K562 (cell line): ENCODE measurements around the gene THAP8. TPM values are rescaled to one million over a fixed set of nuclear protein-coding genes. Genes with fewer than 3 reads are reported as not detected.

Experiments used
- CBX3 ChIP-seq, 2 experiments: IDR thresholded peaks; 1 replicate in 1 of 2; 2 replicates in 1 of 2; pipeline ENCODE4 v1.6.1; 2012; ENCODE audit warnings: inconsistent platforms in 2 of 2, low read length in 2 of 2, borderline replicate concordance in 1 of 2, control low read depth in 1 of 2
- CHCHD3 ChIP-seq: fragments of 250-450 bp; sonication (Bioruptor Pico); IDR thresholded peaks from 2 replicates; pipeline ENCODE4 v2.1.2; 2022; ENCODE audit warnings: mild to moderate bottlenecking
- EP400 ChIP-seq: fragments of 450-650 bp; IDR thresholded peaks from 2 replicates; pipeline ENCODE4 v1.6.1; 2017; ENCODE audit warnings: antibody characterized with exemption, mild to moderate bottlenecking, moderate library complexity
- FOS ChIP-seq: IDR thresholded peaks from 3 replicates; pipeline ENCODE4 v1.6.1; 2011; ENCODE audit not compliant: insufficient read length; ENCODE audit errors: extremely low read depth
- KDM4B ChIP-seq, 2 experiments: fragments of 450-650 bp in 1 of 2; sonication (generic) in 1 of 2; IDR thresholded peaks; 2 replicates each; pipeline ENCODE4 v1.6.1; 2016 to 2017; ENCODE audit warnings: borderline replicate concordance in 2 of 2, antibody characterized with exemption in 1 of 2, low read depth in 1 of 2, mild to moderate bottlenecking in 1 of 2
- MEF2D ChIP-seq: conservative IDR thresholded peaks from 2 replicates; pipeline ENCODE4 v1.6.1; 2016; ENCODE audit warnings: low read depth, missing genetic modification characterization, missing compliant biosample characterization
- MTA1 ChIP-seq: fragments of 450-650 bp; IDR thresholded peaks from 2 replicates; pipeline ENCODE4 v1.6.1; 2017; ENCODE audit warnings: borderline replicate concordance
- NCOA6 ChIP-seq: fragments of 450-650 bp; IDR thresholded peaks from 2 replicates; pipeline ENCODE4 v1.6.1; 2017; ENCODE audit warnings: mild to moderate bottlenecking
- NR2F6 ChIP-seq: fragments of 450-650 bp; formaldehyde crosslinking; IDR thresholded peaks from 2 replicates; pipeline ENCODE4 v1.4.0; 2020; ENCODE audit warnings: mild to moderate bottlenecking
- POLR2AphosphoS2 ChIP-seq: IDR thresholded peaks from 2 replicates; pipeline ENCODE4 v1.6.1; 2012; ENCODE audit warnings: low read length, improper control_type of control experiment
- SMAD3 ChIP-seq: fragments of 450-650 bp; formaldehyde crosslinking; conservative IDR thresholded peaks from 2 replicates; pipeline ENCODE4 v1.4.0; 2020; ENCODE audit warnings: mild to moderate bottlenecking
- SMARCA5 ChIP-seq: fragments of 450-650 bp; IDR thresholded peaks from 2 replicates; pipeline ENCODE4 v1.6.1; 2016
- XRCC4 ChIP-seq: IDR thresholded peaks from one replicate; pipeline ENCODE4 v1.6.1; 2011; ENCODE audit not compliant: insufficient read depth, insufficient read length; ENCODE audit errors: extremely low read depth
- ZNF133 ChIP-seq: fragments of 250-450 bp; sonication (Bioruptor Pico); IDR thresholded peaks from 2 replicates; pipeline ENCODE4 v1.4.0; 2020; ENCODE audit warnings: mild to moderate bottlenecking
- ZNF316 ChIP-seq: fragments of 450-650 bp; IDR thresholded peaks from 2 replicates; pipeline ENCODE4 v1.6.1; 2016
- ZNF445 ChIP-seq: fragments of 250-450 bp; sonication (Bioruptor Pico); IDR thresholded peaks from 2 replicates; pipeline ENCODE4 v1.4.0; 2020; ENCODE audit warnings: low read depth, mild to moderate bottlenecking, moderate library complexity
- ZNF584 ChIP-seq: fragments of 200-800 bp; sonication (Bioruptor generic); IDR thresholded peaks from 2 replicates; pipeline ENCODE4 v1.6.1; 2016; ENCODE audit warnings: low read depth, mild to moderate bottlenecking, missing genetic modification characterization, missing compliant biosample characterization
- polyA plus RNA-seq, 8 experiments: library from polyadenylated mRNA; depleted of rRNA in 4 of 8; stranded (reverse) in 5 of 8; unstranded in 3 of 8; fragments of >200 nt; fragmentation: Nextera tagmentation in 2 of 8; fragmentation: Illumina TruSeq in 1 of 8; extraction: Ambion mirVana in 2 of 8; extraction: Trizol in 1 of 8; gene quantifications; 2 replicates each; pipeline versions ENCODE4 v1.2.1 to v1.2.3, GENCODE V29; 2011 to 2014; ENCODE audit warnings: inconsistent platforms in 1 of 8, missing spikeins in 1 of 8
- total RNA-seq, 7 experiments: library from RNA; depleted of rRNA in 6 of 7; stranded (reverse); fragments of >200 nt in 6 of 7; fragmentation: Illumina TruSeq in 2 of 7; extraction: Trizol in 2 of 7; gene quantifications; 2 replicates each; pipeline versions ENCODE4 v1.2.1 to v1.2.3, GENCODE V29; 2011 to 2021; ENCODE audit warnings: low replicate concordance in 1 of 7
- TF ChIP-seq, protein P1 (sequence below): conservative IDR thresholded peaks from 2 replicates; pipeline ENCODE4 v1.6.1; 2011; ENCODE audit warnings: low read depth, mild to moderate bottlenecking, low read length; ENCODE audit not compliant: control insufficient read depth
- TF ChIP-seq, protein P2 (sequence below), 2 experiments: fragments of 450-650 bp in 1 of 2; sonication (generic) in 1 of 2; formaldehyde crosslinking; conservative IDR thresholded peaks; 2 replicates each; pipeline versions ENCODE4 v1.4.0 to v1.8.1; 2020 to 2022; ENCODE audit warnings: mild to moderate bottlenecking in 1 of 2, missing genetic modification reagents in 1 of 2
- TF ChIP-seq, protein P3 (sequence below): fragments of 250-450 bp; sonication (Bioruptor Pico); IDR thresholded peaks from 2 replicates; pipeline ENCODE4 v1.8.0; 2022; ENCODE audit warnings: inconsistent platforms
- TF ChIP-seq, protein P4 (sequence below): fragments of 450-650 bp; formaldehyde crosslinking; IDR thresholded peaks from 2 replicates; pipeline ENCODE4 v1.4.0; 2020; ENCODE audit warnings: mild to moderate bottlenecking, moderate library complexity
- TF ChIP-seq, protein P5 (sequence below): sonication (generic); formaldehyde crosslinking; IDR thresholded peaks from 2 replicates; pipeline ENCODE4 v1.8.0; 2022; ENCODE audit warnings: mild to moderate bottlenecking, missing genetic modification reagents

The THAP8 gene
- total and polyA plus RNA-seq, 9 of the 15 experiments (the other 6 are each of a cell fraction or from before 2014, with no cell fraction given), result 0.11 to 2.0 (median 0.94) TPM

DNA sequence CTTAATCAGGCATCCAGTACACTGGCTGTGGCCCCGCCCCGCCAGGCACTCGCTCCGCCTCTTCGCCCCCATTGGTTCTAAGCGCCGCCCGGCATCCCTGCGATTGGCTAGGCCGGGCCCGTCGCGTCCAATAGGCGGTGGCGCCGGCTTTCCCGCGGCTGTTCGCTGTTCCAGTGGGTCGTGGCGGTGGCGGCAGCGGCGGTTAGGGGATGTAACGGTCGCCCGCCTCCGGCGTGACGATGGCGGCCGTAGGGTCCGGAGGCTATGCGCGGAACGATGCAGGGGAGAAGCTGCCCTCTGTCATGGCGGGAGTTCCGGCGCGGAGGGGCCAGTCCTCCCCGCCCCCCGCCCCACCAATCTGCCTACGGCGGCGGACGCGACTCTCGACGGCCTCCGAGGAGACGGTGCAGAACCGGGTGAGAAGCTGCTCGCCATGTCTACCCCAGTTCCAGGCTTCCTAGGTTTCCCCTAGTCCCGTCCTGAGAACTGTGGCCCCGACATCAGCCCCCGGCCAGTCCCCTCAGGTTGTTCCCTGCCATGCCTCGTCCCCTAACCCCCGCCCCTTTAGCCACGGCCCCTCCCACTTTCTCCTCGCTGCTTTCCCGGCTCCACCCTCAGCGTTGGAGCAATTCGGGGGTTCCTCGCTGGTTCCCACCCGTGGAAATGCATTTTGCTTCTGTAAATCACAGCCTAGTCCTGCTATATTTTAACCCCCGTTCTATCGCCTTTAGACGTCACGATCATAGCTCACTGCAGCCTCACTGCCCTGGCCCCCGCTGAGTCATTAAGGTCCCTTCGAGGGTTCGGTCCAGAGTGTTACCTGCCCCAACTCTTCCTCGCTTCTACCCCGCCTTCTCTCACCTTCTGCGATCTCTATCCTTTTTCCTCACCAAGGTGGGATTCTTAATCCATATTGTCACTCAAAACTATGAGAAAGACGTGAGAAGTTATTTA, 925 bp upstream of the THAP8 start, which contains the start of gene WDR62 (continued):
- TF ChIP-seq, protein P1, sequence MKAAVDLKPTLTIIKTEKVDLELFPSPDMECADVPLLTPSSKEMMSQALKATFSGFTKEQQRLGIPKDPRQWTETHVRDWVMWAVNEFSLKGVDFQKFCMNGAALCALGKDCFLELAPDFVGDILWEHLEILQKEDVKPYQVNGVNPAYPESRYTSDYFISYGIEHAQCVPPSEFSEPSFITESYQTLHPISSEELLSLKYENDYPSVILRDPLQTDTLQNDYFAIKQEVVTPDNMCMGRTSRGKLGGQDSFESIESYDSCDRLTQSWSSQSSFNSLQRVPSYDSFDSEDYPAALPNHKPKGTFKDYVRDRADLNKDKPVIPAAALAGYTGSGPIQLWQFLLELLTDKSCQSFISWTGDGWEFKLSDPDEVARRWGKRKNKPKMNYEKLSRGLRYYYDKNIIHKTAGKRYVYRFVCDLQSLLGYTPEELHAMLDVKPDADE, result 0 out of 2 replicates have a peak, but pooled peaks have one; percentile 22
- no peak for TF ChIP-seq ZNF133
- TF ChIP-seq NCOA6, result no peak; the same call in 1 of the 2 replicates
- TF ChIP-seq MEF2D, result no peak
- TF ChIP-seq SMARCA5, result no peak
- no peak for TF ChIP-seq ZNF445
- TF ChIP-seq, protein P2, sequence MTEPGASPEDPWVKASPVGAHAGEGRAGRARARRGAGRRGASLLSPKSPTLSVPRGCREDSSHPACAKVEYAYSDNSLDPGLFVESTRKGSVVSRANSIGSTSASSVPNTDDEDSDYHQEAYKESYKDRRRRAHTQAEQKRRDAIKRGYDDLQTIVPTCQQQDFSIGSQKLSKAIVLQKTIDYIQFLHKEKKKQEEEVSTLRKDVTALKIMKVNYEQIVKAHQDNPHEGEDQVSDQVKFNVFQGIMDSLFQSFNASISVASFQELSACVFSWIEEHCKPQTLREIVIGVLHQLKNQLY (CRISPR knock-in tag; conservative IDR thresholded peaks at IDR 0.05), result no peak
- TF ChIP-seq CBX3 (IDR thresholded peaks at IDR 0.05; ENCODE audit: borderline replicate concordance in 1 of 2, low read length in 2 of 2), result no peak; a peak in 1 of 3 replicates
- no peak for TF ChIP-seq ZNF584 (CRISPR knock-in tag)
- no peak for TF ChIP-seq XRCC4
- TF ChIP-seq CHCHD3, result no peak
- TF ChIP-seq ZNF316, result no peak
- TF ChIP-seq, protein P3, sequence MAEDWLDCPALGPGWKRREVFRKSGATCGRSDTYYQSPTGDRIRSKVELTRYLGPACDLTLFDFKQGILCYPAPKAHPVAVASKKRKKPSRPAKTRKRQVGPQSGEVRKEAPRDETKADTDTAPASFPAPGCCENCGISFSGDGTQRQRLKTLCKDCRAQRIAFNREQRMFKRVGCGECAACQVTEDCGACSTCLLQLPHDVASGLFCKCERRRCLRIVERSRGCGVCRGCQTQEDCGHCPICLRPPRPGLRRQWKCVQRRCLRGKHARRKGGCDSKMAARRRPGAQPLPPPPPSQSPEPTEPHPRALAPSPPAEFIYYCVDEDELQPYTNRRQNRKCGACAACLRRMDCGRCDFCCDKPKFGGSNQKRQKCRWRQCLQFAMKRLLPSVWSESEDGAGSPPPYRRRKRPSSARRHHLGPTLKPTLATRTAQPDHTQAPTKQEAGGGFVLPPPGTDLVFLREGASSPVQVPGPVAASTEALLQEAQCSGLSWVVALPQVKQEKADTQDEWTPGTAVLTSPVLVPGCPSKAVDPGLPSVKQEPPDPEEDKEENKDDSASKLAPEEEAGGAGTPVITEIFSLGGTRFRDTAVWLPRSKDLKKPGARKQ (CRISPR knock-in tag), result no peak
- TF ChIP-seq EP400, result peak; percentile 96
- TF ChIP-seq NR2F6, result no peak
- TF ChIP-seq, protein P4, sequence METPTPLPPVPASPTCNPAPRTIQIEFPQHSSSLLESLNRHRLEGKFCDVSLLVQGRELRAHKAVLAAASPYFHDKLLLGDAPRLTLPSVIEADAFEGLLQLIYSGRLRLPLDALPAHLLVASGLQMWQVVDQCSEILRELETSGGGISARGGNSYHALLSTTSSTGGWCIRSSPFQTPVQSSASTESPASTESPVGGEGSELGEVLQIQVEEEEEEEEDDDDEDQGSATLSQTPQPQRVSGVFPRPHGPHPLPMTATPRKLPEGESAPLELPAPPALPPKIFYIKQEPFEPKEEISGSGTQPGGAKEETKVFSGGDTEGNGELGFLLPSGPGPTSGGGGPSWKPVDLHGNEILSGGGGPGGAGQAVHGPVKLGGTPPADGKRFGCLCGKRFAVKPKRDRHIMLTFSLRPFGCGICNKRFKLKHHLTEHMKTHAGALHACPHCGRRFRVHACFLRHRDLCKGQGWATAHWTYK (CRISPR knock-in tag), result no peak
- TF ChIP-seq FOS, result peak; percentile 94
- TF ChIP-seq, protein P5, sequence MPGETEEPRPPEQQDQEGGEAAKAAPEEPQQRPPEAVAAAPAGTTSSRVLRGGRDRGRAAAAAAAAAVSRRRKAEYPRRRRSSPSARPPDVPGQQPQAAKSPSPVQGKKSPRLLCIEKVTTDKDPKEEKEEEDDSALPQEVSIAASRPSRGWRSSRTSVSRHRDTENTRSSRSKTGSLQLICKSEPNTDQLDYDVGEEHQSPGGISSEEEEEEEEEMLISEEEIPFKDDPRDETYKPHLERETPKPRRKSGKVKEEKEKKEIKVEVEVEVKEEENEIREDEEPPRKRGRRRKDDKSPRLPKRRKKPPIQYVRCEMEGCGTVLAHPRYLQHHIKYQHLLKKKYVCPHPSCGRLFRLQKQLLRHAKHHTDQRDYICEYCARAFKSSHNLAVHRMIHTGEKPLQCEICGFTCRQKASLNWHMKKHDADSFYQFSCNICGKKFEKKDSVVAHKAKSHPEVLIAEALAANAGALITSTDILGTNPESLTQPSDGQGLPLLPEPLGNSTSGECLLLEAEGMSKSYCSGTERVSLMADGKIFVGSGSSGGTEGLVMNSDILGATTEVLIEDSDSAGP (CRISPR knock-in tag), result no peak
- TF ChIP-seq MTA1, result no peak
- TF ChIP-seq KDM4B (IDR thresholded peaks at IDR 0.05; ENCODE audit: borderline replicate concordance in 2 of 2, low read depth in 1 of 2), result 0 out of 4 replicates have a peak, but pooled peaks of 1 of the 2 experiments have one; percentile 26
- no peak for TF ChIP-seq SMAD3 (CRISPR knock-in tag)
- TF ChIP-seq POLR2AphosphoS2, result no peak; the same call in 1 of the 2 replicates
